Pulmonary artery endothelial cell (primary cell): ENCODE results near the gene SELENOO. TPM values are rescaled to one million over a fixed set of nuclear protein-coding genes. Genes with fewer than 3 reads are reported as not detected.

ENCODE experiments used
- DNase-seq: peaks from one replicate; pipeline ENCODE4 v3.0.0-alpha.2; 2011; ENCODE audit warnings: low read depth, low spot score
- total RNA-seq: library from RNA; depleted of rRNA; stranded (reverse); fragments of >200 nt; gene quantifications from 2 replicates; pipeline ENCODE4 v1.2.3, GENCODE V29; 2014

The SELENOO gene
- total RNA-seq, 1 donor from 2014 or later = 30.4 TPM

DNA sequence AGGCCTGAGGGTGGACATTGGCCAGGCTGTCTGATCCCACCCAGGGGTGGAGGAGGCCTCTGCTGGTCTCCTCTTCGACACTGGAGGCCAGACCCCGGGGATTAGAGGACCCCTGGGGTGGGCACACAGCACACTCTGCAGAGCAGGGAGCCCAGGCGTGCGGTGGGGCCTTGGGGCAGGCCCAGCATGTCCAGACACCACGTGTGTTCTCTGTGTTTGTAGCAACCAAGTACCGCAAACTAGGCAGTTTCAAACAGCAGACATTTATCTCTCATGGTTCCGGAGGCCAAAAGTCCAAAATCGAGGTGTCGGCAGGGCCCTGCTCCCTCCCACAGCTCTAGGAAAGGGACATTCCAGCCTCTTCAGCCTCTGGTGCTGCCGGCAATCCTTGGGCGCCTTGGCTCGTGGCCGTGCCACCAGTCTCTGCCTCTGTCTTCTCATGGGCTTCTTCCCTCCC is 28.8 kb upstream of the SELENOO start:
- no peak for DNase-seq

DNA sequence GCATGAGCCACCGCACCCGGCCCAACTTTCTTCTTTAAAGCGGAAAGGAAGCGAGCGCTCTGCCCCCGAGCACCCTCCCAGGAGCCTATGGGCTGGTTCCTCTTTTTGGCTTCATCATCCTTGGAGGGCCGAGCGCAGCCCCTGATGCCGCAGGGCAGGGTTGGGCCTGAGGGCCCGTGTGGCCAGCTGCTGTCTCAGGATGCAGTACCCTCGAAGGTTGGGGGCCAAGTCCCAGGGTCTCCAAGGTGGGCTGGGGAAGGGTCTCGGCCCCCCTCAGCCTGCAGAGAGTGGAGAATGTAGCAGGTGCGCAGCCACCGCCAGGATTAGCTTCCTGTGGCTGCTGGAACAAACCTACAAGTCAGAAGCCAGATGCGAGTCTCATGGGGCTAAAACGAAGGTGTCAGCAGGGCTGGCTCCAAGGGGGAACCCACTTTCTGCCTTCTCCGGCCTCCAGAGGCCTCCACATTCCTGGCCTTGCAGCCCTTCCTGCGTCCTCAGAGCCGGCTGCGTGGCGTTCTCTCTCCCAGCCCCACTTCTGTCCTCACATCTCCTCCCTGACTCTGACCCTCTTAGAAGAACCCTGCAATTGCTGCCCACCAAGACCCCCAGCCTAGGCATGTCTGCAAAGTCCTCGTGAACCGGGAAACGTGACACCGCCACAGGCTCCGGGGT is 27.4 kb upstream of the SELENOO start:
- no peak for DNase-seq

DNA sequence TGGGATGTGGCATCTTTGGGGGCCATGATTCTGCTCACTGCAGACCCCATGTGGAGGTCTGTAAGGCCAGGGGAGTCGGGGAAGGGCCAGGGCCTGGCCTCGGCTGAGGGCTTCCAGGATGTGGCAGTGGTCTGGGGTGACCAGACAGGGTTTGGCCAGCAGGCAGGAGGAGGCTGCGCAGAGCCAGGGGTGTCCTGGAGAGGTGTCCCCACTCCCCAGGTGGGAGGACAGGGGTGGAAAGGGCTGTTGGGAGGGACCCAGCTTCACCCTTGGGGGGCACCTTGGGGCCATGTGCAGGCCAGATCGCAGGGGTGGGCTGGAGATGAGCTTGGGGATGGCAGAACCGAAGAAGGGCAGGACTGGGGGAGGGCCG is 26.8 kb upstream of the SELENOO start:
- DNase-seq = no peak

DNA sequence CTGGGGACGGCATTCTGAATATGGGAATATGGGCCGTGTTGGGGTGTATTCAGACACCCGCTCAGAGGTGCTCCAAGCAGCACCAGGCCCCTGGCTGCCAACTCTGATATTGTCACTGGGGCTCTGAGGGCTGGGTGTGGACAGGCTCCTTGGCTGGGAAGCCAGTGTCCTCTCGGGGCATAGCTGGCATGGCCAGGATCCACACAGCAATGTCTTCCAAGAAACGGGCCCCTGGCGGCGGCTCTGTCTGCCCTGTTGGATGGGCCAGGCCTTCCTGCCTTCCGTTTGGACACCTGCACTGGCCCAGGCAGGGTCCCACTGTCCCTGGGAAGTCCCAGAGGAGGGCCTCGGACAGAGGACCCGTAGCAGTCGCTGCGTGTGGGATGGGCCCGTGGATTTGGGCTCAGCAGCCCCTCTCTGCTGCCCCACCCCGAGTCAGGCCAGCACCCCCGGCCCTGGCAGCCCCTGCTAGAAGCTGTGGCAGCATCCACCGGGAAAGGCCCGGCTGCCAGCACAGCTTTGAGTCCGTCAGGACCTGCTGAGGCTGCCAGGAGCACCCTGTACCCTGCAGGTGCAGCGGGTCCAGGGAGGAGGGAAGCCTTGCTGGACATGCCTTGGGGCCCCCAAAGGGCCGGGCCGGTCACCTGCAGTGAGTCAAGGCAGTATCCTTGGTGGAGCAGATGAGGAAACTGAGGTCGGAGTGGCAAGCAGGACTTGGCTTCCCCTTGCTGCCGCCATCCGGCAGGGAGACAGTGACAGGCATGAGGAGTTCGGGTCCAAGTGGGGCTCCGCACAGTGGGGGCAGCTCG is 26.2 kb upstream of the SELENOO start:
- no peak for DNase-seq

DNA sequence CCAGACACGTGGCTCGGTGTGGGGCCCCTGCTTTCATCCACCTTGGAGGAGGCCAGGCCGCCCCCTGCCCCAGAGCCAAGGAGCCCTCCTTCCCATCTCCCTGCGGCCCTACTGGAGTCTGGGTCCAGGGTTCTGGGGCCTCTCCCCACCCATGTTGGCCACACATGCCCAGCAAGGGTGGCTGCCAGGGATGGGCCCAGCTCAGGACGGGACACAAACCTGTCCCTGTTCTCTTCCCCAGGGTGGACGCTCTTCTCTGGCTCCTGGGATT is 25.7 kb upstream of the SELENOO start:
- no peak for DNase-seq

DNA sequence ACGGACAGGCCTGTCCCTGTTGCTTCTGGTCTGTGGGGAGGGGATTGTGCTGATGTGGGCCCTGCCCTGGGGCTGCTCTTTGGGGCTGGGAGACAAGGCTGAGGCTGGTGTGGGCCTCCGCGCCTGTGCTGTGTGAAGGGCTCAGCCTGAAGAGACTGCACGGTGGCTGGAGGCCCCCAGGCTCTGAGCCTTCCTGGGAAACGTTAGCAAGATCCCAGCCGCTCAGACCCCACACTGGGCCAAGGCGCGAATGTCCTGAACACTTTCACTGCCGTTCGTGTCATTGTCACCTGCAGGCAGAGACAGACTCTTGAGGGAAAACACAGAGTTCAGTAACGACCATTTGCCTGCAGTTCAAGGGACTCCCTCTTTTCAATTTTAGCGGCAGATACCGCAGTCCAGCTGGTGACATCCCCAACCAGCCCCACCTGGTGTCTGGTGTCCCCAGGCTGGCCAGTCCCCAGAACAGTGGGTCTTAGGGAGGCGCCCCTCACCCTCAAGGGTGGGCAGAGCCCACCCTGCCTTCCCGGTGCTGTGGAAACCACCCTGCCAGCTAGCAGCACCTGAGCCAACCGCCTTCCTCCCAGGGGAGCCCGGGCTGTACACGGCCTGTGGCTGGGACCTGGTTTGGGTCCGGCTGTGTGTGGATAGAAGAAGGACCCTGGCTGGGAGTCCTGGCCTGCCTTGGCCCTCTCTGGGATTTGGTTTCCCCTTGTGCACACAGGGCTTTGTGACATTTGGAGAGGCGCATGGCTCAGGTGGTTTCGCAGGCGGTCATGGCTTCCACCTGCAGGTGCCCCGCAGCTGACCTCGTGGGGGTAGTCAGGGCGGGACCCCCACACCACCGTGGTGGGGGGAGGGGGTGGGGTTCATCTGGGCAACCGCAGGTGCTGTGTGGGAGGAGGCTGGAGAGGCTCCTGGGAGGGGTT is 24.6 kb upstream of the SELENOO start:
- no peak for DNase-seq

DNA sequence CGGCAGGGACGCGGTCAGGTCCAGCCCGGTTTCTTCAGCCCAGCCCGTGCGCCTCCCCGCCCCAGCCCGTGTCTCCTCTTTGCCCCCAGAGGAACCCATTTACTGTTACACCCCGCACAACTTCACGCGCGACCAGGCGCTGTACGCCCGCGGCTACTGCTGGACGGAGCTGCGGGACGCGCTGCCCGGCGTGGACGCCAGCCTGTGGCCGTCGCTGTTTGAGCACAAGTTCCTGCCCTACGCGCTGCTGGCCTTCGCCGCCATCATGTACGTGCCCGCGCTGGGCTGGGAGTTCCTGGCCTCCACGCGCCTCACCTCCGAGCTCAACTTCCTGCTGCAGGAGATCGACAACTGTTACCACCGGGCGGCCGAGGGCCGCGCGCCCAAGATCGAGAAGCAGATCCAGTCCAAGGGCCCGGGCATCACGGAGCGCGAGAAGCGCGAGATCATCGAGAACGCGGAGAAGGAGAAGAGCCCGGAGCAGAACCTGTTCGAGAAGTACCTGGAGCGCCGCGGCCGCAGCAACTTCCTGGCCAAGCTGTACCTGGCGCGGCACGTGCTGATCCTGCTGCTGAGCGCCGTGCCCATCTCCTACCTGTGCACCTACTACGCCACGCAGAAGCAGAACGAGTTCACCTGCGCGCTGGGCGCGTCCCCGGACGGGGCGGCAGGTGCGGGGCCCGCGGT is 23.8 kb upstream of the SELENOO start:
- DNase-seq = no peak

DNA sequence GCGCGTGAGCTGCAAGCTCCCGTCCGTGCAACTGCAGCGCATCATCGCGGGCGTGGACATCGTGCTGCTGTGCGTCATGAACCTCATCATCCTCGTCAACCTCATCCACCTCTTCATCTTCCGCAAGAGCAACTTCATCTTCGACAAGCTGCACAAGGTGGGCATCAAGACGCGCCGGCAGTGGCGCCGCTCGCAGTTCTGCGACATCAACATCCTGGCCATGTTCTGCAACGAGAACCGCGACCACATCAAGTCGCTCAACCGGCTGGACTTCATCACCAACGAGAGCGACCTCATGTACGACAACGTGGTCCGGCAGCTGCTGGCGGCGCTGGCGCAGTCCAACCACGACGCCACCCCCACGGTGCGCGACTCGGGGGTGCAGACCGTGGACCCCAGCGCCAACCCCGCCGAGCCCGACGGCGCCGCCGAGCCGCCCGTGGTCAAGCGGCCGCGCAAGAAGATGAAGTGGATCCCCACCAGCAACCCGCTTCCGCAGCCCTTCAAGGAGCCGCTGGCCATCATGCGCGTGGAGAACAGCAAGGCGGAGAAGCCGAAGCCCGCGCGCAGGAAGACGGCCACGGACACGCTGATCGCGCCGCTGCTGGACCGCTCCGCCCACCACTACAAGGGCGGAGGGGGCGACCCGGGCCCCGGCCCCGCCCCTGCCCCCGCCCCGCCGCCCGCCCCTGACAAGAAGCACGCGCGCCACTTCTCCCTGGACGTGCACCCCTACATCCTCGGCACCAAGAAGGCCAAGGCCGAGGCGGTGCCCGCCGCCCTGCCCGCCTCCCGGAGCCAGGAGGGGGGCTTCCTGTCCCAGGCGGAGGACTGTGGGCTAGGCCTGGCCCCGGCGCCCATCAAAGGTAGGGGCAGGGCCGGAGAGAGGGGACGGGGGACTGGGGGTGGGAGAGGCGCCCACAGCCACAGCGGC is 23.0 kb upstream of the SELENOO start:
- DNase-seq = no peak

DNA sequence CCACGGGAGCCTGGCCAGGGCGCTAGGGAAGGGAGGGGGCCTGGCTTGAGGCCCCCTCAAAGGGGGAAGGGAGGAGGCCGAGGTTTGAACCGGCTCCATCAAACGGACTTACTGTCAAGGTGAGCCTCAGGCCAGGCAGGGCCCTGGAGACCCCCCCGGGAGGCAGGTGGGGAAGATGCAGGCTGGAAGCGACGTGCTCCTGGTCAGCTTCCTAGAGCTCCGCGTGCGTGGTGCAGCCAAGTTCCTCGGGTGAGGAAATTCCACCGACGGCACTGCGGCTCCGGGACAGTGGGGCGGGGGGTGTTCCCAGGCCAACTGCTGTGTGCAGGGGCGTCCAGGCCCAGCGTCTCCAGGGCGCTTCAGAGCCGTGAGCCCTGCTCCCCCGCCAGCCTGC is 22.3 kb upstream of the SELENOO start:
- DNase-seq = no peak

DNA sequence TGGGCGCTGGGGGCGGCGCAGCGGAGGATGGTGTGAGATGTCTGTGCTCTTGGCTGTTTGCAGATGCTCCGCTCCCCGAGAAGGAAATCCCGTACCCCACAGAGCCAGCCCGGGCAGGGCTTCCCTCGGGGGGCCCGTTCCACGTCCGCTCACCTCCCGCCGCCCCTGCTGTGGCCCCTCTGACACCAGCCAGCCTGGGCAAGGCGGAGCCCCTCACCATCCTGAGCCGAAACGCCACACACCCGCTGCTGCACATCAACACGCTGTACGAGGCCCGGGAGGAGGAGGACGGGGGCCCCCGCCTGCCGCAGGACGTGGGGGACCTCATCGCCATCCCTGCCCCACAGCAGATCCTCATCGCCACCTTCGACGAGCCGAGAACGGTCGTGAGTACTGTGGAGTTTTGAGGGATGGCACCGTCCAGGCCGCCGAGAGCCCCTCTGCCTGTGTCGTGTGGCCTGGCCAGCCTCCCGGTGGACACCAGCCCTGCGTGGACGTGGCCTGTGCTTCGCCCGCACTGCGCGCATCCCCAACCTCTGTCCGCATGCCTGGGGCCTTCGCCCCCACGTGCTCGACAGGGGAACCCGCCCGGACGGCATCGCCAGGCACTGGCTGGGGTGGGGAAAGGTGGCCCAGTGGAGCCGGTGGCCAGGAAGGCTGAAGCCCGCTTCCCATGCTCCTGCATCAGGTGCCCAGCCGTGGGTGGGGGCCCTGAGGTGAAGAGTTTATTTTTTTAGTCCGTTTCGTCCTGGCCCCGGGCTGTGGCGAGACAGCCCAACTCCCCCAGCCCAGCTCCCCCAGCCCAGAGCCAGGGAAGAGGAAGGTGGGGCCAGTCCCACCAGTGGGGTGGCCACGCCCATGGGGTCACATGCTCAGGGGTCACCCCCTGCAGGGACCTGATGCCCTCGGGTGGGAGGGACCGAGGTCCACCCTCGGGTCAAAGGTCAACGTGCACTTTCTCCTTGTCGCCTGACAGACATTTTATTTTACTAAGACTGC is 21.6 kb upstream of the SELENOO start:
- no peak for DNase-seq

DNA sequence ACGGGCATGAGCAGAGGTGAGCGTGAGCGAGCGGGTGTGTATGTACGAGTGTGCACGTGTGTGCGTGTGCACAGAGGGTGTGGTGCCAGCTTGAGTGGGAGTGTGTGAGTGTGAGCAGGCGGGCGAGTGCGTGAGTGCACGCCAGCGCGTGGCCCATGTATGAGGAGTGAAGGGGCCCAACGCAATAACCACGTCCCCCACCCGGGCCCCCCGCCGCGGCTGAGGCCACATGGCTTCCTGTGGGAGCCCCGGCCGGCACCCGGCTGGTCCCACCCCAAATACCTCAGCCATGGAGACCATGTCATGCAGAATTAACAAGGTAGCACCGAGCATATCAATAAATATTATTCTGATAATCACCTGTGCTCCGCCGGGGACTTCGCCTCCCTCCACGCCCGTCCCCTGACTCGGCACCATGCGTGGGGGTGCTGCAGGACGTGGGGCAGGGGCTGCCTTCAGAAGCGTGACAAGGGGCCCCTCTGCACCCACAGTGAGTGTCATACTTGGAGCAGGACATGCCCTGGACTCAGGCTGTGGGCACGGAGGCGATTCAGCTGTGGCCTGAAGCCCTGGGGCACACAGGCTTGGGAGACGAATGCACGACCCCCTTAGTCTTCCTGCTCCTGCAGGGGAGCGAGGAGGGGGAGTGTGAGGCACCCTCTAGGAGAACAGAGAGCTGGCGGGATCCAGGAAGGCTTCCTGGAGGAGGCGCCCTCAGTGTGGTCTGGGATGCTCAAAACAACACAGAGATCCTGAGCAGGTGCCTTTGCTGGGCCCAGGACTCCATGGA is 20.7 kb upstream of the SELENOO start:
- DNase-seq = no peak

DNA sequence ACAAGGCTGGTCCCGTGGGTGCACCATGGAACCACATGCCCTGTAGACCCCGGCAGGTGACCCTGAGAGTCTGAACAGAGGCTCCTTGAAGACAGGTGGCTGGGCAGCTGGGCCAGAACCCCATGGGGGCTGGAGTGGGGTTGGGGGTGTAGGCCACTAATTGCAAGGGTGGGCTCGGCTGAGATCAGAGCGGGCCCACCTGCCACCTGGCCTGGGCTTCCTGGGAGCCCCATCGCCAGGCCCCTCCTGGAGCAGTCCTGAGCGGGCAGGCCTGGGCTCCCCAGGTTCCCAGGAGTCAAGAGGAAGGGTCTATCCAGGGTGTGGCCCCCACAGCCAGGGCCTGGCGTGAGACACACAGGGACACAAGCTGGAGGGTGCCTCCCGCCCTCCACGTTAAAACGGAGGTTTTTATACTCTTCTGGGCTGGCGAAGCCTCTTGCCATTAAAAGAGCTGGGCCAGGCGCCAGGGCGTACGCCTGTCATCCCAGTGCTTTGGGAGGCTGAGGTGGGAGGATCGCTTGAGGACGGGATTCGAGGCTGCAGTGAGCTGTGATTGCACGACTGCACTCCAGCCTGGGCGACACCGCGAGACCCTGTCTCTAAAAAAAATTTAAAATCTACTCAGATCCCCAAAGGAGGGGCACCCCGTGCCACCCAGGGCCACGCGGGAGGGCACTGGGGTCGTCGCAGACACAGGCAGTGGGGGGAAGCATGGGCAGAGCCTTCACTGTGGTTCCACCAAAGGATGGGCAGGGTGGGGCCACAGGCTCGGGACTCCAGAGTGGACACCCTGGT is 19.9 kb upstream of the SELENOO start:
- no peak for DNase-seq

DNA sequence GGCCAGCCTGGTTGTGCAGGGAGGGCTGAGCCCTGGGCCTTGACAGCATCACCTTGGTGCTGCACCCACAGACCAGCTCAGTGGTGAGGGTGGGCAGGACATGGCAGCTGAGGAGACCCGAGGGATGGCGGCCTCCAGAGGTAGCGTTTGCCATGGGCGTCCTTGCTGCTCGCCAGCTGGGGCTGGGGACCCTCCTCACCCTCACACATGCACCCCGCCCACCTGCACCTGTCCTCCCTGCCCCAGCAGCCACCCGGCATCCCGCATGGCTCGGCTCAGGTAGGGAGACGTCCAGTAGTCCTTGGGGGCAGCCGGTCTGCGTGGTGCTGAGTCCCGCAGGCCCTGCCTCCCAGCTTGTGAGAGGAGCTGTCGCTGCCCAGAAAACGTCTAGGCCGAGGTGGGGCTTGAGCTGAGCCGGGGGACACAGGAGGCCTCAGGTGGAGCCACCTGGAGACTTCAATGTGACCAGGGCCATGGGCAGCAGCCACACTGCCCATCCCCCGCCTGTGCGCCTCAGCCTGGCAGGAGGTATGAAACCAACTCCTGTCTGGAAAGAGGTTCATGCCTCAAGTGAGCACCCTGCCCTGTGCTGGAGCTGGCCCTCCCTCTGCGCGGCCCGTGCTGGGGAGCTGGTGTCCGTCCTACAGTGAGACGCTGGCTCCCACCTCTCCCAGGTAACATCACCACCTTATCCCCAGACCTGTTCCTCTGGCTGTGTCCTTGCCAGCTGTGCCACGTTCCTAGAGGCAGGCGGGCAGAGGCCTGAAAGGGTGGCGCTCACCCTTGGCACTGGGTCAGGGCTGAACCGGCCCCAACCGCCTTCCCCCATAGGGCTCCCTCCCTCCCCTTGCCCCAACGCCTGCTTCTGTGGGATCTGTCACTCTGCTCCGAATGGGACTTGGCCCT is 18.4 kb upstream of the SELENOO start:
- no peak for DNase-seq

DNA sequence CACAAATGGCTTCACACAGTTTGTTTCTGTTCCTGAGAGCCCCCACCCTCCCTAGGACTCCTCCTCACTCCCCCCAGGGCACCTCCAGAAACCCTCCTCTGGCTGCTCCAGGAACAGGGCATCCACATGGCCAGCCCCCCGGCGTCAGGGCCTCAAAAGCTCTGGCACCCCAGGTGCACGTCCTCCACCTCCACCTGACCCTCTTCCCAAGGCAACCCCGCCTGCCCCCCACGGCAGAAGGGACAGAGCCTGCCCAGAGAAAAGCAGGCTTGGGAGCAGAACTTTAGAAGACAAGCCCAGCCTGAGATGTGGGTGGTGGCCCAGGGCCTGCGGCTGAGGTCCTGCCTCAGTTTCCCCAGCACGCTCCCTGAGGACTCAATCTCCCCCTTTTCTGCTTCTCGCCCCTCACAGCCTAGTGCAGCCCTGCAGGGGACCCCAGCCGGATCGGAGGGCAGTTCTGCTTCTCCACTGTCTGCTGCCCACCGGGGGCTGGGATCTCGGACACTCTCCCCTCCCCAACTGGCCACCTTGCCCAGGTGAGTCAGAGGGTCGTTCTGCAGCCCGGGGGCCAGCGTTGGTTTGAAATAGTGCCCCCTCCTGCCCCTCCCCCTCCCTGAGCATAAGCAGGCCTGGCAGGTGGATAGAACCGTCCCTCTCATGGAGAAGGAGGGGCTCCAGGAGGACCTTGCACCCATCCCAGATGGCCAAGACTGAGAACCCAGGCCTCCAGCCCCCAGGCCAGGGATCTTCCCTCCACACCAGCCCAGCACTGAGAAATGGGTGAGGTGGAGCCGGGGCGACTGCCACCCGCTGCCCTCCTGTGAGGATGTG is 17.5 kb upstream of the SELENOO start:
- no peak for DNase-seq

DNA sequence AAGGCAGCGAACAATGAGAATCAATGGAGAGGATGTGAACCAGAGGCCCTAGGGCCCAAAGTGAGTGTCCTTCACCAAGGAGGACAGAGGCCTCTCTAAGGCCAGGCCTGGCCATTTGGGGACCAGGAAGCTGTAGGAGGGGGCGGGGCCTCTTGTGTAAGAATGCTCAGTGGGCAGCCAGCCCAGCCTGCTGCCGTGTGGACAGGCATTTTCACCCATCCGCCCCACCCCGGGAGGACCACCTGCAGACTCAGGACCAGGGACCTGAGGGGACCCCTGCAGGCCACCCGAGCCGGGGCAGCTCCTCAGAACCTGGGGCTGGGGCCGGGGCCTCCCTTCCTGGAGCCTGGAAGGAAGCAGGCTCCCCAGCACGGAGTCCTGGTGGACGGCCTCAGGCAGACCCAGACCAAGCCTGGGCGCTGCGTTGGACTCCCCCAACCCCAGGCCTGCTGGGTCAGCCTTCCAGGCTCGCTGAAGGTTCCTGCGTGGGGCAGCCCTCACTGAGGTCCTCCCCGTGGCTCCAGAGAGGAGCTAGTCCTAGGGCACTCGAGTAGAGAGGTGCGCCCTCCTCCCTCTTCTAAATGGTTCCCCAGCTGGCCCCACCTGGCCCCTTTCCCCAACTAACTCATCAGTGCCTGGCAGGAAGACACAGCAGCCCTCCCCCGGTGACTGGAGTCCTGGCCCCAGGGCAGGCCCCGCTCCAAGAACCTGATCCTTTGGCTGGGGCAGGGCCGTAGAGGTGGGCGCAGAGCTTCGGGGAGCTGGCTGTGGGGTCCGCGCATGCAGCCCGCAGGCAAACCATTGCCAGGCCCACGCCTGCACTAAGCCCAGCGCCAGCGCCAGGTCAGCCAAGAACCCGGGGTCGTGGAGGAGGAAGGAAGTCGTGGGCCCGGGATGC is 16.6 kb upstream of the SELENOO start:
- no peak for DNase-seq
